GM18499 (cell line): ENCODE measurements around the gene ZNF578.
"Not testable (repeated sequence)": the region's sequence is repeated elsewhere in the genome, so short reads cannot be mapped to it uniquely, and the experiment has no call there.

Experiments used
- ATAC-seq: cut with Tn5 transposase; IDR thresholded peaks from one replicate; pipeline ENCODE4 v1.9.1; 2021; ENCODE audit warnings: moderate number of reproducible peaks; ENCODE audit not compliant: insufficient read depth, unreplicated experiment

ZNF578 gene

DNA sequence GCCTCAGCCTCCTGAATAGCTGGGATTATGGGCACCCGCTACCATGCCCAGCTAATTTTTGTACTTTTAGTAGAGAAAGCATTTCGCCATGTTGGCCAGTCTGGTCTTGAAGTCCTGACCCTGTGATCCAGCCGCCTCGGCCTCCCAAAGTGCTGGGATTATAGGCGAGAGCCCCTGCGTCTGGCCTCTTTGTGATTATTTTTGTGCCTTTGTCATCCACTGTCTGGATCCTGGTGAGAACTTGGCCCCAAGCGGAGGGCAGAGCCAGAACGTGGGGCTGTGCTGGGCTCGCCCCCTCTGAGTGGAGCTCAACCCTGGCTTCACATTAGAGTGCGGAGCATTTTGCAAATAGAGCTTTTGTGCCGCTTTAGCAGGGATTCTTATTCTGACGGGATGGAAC, 47.6 kb downstream of the ZNF578 start:
- ATAC-seq = not testable (repeated sequence)

DNA sequence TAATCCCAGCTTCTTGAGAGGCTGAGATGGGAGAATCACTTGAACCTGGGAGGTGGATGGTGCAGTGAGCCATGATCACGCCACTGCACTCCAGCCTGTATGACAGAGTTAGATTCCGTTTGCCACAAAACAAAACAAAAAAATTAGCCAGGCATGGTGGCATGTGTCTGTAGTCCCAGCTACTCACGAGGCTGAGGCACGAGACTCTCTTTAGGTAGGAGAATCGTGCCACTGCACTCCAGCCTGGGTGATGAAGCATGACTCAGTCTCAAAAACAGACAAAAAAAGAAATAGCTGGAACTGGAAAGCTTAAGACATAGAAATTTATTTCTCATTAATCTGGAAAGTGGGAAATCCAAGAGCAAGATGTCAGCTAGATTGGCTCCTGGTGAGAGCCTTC, 53.9 kb downstream of the ZNF578 start:
- no peak for ATAC-seq

DNA sequence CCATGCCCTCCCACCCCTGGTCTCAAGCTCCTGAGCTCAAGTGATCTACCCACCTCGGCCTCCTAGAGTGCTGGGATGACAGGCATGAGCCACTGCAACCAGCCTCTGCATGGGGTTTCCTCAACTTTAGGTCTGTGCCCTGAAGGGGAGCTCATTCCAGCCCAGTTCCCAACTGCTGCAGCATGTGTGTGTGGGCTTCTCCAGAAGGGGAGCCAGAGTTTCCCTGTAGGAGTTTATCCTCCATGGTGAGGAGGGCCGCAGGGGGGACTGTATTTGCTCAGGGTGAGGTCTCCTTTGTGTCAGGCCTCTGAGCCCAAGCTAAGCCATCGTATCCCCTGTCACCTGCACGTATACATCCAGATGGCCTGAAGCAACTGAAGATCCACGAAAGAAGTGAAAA, 62.8 kb downstream of the ZNF578 start:
- no peak for ATAC-seq

DNA sequence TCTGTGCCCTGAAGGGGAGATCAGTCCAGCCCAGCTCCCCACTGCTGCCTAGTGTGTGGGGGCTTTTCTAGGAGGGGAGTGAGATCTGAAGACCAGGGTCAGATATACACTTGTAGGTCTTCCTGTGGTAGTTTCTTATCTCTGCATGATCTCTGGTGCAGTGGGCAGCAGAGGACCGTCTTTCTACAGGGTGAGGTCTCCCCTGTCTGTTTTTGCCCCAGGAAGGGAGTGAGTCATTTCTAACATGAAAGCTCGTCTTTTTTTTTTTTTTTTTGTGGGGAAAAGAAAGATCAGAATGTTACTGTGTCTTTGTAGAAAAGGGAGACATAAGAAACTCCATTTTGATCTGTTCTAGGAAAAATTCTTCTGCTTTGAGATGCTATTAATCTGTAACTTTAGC, 65.3 kb downstream of the ZNF578 start:
- no peak for ATAC-seq

DNA sequence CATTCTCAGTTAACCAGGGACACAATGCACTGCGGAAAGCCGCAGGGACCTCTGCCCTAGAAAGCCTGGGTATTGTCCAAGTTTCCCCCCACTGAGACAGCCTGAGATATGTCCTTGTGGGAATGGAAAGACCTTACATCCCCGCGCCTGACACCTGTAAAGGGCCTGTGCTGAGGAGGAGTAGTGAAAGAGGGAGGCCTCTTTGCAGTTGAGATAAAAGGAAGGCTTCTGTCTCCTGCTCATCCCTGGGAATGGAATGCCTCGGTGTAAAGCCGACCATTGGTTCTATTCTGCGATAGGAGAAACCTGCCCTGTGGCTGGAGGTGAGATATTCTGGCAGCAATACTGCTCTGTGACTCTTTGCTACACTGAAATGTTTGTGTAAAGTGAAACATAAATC, 65.8 kb downstream of the ZNF578 start:
- not testable (repeated sequence) for ATAC-seq

DNA sequence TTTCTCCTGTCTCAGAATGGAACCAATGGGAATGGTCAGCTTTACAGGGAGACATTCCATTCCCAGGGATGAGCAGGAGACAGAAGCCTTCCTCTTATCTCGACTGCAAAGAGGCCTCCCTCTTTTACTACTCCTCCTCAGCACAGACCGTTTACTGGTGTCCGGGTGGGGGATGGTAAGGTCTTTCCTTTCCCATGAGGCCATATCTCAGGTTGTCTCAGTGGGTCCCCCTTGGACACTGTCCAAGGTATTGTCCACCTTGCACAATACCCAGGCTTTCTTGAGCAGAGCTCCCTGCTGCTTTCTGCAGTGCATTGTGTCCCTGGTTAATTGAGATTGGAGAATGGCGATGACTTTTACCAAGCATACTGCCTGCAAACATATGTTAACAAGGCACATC, 66.7 kb downstream of the ZNF578 start:
- ATAC-seq = no peak

DNA sequence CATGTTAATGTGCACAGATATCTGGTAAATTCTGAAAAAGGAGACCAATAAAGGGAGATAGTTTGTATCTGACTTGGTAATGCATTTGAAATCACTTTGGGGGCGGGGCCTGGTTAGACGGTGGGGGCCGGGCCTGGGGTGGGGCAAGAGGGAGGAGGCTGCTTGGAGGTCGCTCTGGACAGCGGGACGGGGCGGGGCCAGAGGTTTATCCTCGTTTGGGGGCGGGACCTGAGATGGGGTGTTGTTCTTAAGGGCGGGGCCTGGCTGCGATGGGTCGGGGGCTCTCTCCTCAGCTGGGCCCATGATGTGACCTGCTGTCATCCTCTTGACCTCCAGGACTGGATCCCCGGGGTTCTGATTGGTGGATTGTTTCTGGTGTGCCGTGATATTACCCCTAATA, 69.2 kb downstream of the ZNF578 start:
- no peak for ATAC-seq

DNA sequence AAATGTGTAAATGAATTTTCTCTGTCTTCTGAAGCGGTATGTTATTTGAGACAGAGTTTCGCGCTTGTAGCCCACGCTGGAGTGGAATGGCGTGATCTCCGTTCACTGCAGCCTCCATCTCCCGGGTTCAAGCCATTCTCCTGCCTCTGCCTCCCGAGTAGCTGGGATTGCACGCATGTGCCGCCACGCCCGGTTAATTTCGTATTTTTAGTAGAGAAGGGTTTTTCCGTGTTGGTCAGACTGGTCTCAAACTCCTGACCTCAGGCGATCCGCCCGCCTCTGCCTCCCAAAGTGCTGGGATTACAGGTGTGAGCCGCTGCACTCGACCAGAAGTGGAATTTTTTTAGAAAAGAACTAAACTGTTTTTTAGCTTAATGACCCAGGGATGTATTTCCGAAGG, 70.7 kb downstream of the ZNF578 start:
- ATAC-seq = no peak

DNA sequence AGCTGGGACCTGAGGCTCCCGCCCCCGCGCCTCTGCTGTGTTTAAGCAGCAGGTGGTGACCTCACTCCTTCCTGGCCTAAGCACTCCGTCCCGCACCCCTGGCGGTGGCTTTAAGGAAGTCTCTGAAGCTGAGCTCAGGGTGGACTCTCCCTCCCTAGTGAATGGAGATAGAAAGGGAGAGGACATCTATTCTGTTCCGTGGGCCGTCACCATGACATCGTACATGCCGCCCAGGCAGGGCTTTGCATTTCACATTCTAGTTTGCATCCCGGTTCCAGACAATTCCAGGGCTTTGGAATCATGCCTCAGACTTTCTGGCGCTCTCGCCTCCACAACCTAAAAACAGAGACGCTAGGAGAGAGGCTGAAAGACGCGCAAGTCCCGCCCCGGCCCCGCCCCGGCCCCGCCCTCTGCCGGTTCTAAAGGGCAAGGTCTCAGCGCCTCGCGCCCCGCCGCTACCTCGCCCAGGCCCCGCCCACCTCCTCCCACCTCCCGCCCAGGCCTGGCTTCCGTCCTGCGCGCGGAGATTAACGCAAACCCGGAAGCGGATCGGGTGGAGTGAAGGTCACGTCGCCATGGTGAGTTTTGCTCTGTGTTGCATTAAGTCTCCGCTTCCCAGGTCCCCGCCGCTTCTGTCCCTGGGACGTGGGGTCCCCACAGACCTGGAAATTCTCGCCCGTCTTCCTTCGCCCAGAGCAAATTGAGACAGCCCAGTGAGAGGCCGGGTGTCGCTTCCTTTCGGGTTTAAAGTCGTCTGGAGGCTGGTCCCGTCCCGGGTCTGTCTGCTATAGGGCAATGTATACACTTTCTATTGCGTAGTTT, 74.0 kb downstream of the ZNF578 start, which contains the start of gene ZNF808:
Gene ZNF808, plus strand, starts transcription at position 535 of the 822 bp plus-strand sequence. CDS start 15,617 bp downstream, outside the sequence.
- ATAC-seq = peak; percentile 53

DNA sequence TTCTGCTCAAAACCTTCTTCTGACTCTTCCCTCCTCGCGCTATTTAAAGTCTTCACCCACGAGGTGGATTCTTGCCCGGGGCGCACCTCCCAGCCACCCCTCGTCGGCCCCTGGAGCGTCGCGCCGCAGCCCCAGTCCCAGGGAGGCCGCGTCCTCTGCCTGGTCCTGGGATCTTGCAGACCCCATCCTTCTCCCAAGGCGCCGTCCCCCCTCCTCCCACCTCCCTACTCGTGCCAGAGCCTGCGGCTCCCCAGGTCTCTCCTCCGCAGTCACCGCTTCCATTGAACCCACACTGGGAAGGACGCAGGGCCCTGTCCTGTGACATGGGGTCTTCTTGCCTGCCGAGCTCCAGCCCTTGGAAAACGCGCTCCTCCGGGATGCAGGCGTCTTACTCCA, 74.6 kb downstream of the ZNF578 start:
- no peak for ATAC-seq

DNA sequence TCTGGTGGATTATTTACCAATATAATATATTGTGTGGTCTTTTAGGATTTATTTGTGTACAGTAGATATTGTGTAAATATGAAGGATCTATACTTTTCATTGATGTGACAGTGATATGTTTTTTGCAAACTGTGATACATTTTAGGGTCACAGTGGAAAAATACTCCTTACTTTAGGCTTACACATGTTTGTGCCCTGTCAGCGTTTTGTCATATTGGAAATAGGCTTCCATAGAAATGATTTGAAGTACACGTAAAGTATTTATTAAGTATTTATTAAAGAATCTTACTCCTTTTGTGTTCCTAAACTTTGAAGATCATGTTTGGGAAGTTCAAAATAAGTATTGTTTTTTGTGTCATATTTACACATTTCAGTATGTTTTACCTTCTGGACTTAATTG, 79.1 kb downstream of the ZNF578 start:
- ATAC-seq = no peak

DNA sequence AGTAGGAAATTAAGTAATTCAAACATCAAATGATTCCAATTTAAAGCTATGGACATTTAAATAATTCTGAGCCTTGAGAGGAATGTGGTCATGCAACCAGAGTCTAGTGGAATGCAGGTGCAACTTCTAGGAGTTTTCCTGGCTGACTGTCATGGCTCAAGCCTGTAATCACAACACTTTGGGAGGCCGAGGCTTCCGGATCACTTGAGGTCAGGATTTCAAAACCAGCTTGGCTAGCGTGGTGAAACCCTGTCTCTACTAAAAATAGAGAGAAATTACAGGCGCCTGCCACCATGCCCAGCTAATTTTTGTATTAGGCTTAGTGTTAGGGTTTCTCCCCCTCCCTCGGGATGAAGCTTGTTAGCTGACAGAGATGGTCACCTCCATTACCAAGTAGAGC, 80.5 kb downstream of the ZNF578 start:
- ATAC-seq = no peak

DNA sequence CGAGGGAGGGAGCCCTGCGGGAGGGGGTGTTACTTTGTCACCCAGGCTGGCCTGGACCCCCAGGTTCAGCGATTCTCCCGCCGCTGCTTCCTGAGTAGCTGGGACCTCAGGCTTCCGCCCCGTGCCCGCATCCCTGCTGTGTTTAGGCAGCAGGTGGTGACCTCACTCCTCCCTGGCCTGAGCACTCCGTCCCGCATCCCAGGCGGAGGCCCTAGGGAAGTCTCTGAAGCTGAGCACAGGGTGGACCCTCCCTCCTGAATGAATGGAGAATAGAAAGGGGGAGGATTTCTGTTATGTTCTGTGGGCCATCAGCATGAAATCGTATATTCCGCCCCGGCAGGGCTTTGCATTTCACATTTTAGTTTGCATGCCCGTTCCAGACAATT, 82.0 kb downstream of the ZNF578 start:
- ATAC-seq = not testable (repeated sequence)

DNA sequence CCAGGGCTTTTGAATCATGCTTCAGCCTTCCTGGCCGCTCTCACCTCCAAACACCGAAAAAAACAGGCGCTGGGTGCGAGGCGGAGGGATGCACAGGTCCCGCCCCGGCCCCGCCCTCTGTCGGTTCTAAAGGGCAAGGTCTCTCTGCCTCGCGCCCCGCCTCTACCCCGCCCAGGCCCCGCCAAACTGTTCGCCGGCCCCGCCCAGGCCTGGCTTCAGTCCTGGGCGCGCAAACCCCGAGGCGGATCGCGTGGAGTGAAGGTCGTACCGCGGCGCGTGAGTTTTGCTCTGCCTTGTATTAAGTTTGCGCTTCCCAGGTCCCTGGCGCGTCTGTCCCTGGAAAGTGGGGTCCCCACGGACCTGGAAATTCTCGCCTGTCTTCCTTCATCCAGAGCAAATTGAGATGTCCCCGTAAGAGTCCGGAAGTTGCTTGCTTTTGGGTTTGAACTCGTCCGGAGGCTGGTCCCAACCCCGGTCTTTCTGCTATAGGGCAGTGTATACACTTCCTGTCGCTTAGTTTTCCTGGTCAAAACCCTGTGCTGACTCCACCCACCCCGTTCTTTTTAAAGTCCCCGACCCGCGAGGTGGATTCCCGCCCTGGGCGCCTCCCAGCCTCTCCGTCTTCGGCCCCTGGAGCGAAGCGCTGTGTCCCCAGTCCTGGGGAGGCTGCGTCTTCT, 82.6 kb downstream of the ZNF578 start:
- no peak for ATAC-seq

DNA sequence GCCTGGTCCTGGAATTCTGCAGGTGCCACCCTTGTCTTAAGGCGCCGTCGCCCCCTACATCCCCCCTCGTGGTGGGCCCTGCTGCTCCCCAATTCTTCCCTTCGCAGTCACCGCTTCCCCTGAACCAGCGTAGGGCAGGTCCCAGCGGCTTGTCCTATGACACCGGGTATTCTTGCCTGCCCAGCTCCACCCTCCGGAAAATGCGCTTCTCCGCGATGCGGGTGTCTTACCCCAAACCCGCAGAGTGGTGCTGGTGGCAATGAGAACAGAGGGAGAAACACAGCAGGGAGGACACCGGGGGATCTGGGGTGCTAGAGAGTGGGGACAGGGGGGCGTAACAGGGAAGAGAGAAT, 83.1 kb downstream of the ZNF578 start:
- ATAC-seq = no peak

DNA sequence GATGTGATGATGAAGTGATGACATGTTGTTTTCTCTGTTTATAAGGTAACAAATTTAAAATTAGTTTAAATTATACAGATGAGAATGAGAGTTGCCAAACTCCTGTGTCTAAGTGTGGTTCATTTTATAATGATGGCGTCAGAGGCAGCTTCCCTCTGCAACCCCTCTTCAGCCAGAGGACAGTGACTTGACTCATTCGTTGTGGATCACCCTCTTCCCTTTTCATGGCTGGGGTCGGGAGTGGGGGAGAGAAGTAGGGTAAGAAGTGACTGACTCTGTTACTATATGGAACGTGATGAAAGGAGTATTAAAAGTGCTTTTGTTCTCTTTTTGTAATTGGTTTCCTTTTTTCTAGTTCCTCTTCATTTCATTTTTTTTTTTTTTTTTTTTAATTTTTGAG, 85.5 kb downstream of the ZNF578 start:
- ATAC-seq = not testable (repeated sequence)

DNA sequence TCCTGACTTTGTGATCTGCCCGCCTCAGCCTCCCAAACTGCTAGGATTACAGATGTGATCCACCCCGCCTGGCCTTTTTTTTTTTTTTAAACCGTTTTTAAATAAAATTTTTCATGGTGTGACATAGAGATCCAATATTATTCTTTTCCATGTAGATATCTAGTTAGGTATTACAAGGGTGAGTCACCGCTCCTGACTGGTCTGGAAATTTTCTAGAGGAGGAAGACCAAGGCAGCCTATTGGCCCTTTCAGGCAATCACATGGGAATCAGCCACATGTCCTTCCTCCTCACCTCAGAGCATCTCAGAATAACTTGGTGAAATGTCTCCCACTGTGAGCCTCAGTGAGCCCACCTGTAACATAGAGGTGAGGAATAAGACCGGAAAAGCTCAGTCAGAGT, 87.8 kb downstream of the ZNF578 start:
- ATAC-seq = not testable (repeated sequence)

DNA sequence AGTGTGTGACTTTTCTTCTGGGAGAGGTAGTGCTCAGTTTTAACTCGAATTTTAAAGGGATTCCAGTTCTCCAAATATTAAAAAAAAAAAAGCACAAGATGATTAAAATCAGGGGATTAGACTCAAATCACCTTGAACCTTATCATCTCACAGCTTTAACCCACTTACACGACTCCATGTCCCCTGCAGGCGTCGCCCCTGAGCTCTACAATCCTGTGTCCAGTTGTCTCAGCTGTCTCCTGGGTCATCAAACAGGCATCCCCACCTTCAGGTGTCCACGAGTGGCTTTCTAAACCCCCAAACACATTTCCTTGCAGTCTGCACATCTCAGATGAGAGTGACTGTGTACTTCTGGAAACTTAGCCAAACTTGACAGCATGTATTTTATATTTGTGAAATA, 88.3 kb downstream of the ZNF578 start:
- no peak for ATAC-seq

DNA sequence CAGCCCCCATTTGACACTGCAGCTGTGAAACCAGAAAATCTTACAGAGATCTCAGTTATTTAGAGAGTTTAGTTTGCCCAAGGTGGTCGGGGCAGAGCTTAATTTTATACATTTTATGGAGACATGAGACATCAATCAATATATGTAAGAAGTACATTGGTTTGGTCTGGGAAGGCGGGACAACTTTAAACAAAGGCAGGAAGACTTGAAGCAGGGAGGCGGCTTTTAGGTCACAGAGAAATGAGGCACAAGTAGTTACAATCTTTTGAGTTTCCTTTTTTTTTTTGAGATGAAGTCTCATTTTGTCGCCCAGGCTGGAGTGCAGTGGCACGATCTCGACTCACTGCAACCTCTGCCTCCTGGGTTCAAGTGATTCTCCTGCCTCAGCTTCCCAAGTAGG, 89.2 kb downstream of the ZNF578 start:
- not testable (repeated sequence) for ATAC-seq

DNA sequence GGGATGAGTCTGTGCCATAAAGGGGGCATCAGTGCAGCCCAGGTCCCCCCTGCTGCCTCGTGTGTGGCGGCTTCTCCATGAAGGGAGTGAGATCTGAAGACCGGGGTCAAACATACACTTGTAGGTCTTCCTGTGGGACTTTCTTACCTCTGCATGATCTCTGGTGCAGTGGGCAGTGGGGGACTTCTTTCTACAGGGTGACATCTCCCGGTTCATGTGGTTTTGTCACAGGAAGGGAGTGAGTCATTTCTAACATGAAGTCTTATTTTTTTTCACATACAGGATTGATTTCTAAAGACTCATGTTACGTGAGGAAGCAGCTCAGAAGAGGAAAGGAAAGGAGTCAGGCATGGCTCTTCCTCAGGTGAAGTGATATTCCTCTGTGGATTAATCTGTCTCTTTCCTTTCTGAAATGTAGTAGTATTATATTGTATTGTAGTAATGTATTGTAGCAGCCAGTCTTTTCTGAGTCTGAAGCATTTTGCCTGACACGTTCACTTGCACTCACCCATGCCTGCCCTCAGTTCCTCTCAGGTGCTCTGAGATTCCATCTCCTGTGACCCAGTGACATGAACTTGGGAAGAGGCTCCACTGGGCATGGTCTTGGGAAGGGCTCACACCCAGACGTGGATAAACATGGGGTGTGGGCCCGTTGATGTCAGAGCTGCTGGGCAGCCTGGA, 89.8 kb downstream of the ZNF578 start:
- no peak for ATAC-seq

DNA sequence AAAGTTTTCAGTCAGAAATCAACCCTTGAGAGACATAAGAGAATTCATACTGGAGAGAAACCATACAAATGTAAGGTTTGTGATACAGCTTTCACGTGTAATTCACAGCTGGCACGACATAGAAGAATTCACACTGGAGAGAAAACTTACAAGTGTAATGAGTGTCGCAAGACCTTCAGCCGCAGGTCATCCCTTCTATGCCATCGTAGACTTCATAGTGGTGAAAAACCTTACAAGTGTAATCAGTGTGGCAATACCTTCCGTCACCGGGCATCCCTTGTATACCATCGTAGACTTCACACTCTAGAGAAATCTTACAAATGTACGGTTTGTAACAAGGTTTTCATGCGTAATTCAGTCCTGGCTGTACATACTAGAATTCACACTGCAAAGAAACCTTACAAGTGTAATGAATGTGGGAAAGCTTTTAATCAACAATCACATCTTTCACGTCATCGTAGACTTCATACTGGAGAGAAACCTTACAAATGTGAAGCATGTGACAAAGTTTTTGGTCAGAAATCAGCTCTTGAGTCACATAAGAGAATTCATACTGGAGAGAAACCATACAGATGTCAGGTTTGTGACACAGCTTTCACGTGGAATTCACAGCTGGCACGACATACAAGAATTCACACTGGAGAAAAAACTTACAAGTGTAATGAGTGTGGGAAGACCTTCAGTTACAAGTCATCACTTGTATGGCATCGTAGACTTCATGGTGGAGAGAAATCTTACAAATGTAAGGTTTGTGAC, 101.0 kb downstream of the ZNF578 start:
- ATAC-seq = no peak
